Kidney tubule cell (primary cell): ENCODE results near the gene MCF2L.

Experiments used
- DNase-seq: peaks from one replicate; pipeline ENCODE4 v3.0.0-alpha.2; 2018; ENCODE audit warnings: low spot score

Gene MCF2L

DNA sequence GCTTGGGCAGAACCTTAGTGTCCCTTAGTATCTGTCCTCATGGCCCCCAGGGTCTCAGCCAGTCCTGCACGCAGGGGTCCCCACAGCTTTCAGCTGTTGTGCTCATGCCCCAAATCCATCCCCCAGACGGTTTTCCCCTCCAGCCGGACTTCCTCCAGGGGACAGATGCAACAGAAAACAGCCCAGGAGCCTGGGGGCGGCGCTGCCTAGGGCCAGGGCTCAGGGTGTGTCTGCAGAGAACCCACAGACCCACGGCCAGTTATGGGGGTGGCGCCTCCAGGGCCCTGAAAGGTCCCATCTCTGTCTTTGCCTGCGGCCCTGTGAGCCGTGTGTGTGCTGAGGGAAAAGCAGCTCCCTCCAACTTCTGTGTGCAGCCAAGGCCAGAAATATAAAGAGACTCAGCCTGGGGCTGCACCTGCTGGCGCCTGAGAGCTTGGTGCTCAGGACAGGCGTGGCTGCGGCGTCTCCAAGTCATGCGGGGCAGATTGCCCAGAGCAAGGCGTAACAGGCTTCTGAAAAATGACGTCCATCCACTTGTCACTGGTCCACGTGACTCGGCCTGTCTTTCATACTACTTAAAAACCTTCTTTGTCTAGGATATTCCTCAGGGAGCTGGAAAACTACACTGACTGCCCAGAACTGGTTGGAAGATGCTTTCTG lies 114.5 kb downstream of the MCF2L start:
- DNase-seq = no peak

DNA sequence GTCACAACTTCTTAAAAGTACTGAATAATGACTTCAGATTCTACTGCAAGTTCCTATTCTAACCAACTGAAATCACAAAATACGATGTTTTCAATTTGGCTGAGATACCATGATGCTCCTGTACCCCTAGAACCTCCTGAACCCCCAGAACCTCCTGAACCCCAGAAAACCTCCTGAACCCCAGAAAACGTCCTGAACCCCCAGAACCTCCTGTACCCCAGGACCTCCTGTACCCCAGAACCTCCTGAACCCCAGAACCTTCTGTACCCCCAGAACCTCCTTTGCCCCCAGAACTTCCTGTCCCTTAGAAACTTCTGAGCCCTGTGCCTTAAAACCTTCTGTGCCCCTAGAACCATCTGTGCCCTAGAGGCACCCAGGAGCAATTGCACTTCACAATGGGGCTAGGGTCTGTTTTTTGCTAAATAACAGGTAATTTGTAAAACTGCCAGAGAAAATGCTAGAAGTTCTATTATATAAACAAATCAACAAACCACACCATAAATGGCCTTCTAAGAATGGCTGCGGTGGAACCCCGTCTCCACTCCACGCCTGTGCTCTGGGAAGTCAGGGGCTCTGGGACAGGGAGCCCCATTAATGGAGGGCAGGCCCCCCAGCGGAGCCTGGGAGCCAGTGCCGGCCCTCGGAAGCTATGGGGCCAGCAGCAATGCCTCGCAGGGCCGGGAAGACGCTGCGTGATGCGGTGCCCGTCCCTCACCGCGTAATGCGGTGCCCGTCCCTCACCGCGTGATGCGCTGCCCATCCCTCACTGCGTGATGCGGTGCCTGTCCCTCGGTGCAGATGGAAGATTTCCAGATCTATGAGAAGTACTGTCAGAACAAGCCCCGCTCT lies 115.3 kb downstream of the MCF2L start:
- no peak for DNase-seq

DNA sequence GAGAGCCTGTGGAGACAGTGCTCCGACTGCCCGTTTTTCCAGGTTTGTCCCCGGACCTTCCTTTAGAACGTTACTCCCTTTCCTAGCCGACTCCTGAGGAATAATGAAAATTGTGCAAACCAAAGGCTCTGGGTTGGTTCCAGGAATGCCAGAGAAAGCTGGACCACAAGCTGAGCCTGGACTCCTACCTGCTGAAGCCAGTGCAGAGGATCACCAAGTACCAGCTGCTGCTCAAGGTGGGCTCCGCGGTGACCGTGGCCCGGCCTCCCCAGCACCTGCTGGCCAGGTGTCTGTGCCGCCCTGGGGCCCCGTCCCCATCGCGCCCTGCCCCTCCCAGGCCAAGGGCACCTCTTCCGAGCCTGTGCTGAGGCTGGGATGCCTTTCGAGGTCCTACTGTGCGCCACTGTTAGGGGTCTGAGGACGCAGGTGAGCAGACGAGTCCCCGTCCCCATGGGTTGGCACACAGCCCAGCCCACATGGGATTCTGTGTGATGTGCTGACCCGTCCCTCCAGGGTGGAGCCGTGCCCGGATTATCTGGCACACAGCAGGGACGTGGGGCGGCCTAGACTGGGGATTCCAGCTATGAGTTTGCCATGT lies 116.0 kb downstream of the MCF2L start:
- no peak for DNase-seq

DNA sequence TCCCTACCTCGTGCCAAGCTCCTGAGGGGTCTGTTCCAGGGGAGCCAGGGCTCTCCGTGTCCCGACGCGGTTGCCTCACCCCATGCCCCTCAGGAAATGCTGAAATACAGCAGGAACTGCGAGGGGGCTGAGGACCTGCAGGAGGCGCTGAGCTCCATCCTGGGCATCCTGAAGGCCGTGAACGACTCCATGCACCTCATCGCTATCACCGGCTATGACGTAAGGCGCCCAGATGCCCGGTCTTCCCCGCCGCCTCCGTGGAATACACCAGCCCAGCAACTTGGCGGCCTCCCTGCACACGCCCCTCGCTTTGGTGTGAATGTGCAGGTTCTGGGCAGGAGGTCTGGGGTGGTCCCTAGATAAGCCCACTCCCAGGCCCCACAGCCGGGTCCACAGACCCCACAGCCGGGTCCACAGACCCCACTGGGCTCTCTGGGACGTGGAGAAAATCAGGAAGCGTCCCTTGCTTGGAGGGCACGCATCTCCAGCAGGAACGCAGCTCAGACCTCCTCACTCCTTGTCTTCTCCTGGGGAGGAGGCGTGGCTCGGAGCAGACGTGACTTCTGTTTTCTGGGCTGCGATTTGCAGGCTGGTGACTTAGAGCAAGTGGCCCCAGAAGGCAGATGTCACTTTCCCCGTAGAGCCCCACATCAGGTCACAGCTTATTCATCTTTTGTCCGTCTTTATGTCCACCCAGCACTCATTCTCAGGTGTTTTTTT lies 117.2 kb downstream of the MCF2L start:
- no peak for DNase-seq

DNA sequence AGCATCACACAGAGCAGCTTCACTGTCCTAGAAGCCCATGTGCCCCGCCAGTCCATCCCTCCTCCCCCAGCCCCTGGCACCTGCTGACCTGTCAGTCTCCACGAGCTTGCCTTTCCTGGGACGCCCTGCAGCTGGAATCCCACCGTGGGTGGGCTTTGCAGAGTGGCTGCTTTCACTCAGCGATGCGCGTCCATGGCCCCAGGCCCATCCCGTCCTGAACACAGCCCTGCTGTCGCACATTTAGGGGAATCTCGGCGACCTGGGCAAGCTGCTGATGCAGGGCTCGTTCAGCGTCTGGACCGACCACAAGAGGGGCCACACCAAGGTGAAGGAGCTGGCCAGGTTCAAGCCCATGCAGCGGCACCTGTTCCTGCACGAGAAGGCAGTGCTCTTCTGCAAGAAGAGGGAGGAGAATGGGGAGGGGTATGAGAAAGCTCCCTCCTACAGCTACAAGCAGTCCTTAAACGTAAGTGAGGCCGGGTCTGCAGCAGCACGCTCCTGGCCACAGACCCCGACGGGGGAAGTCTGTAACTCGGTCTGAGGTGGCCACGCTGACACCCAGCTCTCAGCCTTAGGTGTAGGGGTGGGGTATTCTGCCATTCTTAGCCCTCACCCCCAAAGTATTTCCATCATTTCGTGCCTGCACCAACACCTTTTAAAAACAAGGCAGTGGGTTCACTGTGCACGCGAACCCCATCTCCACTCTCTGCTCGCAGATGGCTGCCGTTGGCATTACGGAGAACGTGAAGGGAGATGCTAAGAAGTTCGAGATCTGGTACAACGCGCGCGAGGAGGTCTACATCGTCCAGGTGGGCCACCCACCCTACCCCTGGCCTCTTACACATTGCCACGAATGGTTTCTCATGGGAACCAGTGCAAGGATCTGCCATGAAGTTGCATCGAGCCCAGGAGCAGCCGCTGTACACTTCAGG lies 118.2 kb downstream of the MCF2L start:
- no peak for DNase-seq

DNA sequence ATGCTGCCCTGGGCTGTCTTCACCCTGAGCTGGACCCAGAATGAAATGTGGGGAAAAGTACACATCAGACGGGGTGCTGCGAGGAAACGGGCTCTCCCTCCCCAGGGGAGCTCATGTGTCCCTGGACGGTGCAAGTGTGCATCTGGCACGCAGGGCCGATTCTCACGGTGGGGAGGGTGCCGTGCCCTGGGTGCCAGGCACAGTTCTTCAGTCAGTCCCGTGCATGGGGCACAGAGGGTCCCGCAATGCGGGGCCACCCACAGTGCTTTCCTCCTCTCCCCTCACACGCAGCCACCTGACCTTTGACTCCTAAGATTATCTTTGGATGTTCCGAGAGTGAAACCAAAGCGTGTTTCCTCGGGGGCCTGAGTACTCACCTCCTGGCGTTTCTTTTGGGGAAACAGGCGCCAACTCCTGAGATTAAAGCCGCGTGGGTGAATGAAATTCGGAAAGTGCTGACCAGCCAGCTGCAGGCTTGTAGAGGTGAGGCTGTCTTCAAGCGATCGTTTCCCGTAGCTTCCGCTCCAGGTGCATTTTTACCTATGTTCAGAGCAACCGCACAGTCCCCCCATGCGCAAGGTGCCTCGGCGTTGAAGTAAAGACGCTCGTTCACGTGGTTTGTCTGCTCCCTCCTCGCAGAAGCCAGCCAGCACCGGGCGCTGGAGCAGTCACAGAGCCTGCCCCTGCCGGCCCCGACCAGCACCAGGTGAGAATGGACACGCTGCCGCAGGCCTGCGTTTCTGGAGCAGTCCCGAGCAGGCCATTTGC lies 119.1 kb downstream of the MCF2L start:
- DNase-seq = no peak

DNA sequence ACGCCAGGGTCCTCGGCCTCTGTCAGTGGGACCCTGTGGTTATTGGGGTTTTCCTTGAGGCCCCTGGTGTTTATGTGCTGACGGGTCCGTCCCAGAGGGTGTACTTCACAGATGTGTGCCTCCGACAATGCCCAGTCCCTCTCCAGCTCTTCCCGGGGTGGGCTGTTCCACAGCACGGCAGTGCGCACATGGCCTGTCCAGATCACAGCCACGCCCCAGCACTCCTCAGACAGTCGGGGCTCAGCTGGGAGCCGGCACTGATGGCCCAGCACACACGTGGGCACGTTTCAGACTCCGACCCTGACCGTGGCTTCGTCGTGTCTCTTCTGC lies 119.6 kb downstream of the MCF2L start:
- no peak for DNase-seq

DNA sequence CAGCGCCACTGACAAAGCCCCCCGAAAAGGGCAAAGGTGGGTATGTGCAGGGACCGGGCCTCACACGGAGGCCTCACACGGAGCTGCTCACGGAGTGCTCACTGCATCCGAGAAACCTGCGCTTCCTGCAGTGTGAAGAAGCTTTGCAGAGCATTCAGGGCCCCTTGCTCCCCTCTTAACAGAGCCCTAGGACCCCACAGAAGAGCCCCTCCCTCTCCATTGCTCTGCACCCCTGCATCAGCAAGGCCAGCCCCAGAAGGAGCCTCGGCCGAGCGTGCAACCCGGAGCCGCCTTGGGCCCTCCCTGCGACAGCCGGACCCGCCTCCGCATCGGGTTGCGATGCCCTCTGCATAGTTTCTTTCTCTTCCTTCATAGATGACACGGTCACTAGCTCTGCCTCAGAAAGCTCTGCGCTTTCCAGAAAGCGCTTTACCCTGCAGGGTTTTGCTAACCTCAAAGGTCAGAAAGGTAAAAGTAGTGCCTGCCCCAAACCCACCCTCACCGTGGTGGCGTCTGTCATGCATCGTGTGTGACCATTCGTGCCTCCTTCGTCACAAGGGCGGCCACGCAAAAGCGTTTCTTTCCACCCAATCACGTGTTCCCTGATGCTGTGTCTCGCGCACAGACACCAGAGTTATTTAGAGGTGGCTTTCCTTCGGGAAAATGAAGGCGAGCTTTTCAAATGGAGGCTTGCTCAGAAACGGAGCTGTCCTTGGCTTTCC lies 120.8 kb downstream of the MCF2L start:
- DNase-seq = no peak

DNA sequence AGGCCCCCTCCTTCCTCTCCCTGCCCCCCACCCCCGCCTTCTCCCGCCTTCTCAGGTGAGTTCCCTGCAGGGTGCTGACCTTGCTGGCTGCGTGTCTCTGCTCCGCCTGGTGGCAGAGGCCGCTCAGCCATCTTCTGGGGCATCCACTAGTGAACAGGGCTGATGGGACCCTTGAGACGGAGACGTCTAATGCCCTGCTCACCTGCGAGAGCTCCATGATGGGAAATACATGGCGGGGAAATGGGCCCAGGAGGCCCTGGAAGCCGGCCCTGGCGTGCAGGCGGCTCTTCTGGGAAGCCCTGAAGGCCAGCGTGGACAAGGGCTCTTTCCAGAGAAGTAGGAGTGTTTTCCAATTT lies 121.4 kb downstream of the MCF2L start:
- no peak for DNase-seq

DNA sequence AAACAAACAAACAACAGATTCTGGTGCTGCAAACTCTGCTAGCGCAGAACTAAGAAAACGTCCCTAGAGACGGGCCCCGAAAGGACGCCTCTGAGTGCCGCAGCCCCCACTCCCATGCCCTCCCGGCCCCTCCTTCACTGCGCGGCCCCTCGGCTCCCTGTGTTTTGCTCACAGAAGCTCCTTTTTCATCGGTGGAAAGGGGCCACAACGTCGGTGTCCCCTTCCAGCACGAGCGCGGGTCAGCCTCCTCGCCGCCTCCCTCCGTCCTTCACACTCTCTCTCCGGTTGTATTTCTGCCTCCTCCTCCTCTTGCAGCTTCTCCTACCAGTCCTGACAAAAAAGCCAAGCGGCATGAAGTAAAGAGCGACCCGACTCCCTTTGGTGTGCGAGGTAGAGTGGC lies 121.8 kb downstream of the MCF2L start:
- DNase-seq = no peak

DNA sequence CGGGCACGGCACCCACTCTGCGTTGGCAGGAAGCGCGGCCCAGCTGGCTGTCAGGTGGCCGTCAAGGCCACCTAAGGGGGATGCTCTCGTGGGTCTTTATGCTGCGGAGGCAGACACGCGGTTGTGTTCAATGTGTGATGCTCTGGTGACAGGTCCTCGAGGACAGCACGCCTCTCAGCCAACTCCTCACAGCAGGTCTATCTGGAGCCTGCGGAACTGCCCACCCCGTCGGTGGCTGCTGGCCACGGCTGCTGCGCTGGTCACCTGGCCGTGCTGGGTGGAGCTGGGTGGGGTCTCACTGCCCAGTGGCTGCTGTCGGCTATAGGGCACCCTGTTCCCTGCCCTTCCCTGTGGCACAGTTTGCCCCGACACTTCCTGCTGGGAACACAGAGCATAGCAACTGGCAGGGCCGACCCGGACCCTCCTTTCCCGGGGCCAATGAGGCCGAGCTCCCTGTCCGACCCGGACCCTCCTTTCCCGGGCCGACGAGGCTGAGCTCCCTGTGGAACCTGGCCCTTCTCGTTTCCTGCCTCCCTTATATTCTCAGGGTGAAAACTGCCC lies 122.3 kb downstream of the MCF2L start:
- no peak for DNase-seq

DNA sequence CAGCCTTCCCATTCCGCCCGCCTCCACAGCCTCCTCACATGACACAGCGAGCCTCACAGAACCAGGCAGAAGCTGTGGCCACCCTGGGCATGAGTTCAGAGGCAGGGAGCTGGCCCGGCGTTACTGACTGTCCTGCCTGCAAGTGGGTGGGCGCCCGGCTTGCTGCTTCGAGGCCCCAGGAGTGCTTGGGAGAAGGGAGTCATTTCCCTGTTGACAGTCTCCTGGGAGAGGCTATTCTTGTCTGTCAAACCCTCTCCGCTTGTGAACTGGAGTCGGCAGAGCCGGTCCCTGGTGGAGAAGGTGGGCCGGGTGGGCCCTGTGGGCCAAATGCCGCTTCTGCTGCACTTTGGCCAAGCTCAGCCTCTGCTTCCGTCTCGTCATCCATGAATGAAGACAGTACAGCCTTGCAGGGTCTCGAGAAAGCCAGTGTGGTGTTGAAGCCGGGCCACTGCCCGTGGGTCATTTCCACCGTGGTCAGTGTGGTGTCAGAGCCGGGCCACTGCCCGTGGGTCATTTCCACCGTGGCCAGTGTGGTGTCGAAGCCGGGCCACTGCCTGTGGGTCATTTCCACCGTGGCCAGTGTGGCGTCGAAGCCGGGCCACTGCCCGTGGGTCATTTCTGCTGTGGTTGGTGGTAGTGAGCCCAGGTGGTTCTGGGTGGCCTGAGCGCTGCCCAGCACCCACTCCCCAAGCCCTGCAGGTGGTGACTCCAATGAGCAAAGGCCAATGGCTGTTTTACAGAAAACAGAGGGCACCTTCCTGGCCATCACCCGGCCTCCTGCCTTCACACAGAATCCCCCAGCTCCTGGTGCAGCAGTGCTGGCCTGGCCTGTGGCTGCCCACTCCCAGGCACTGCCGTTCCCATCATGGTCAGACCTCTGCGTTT lies 123.1 kb downstream of the MCF2L start:
- no peak for DNase-seq

DNA sequence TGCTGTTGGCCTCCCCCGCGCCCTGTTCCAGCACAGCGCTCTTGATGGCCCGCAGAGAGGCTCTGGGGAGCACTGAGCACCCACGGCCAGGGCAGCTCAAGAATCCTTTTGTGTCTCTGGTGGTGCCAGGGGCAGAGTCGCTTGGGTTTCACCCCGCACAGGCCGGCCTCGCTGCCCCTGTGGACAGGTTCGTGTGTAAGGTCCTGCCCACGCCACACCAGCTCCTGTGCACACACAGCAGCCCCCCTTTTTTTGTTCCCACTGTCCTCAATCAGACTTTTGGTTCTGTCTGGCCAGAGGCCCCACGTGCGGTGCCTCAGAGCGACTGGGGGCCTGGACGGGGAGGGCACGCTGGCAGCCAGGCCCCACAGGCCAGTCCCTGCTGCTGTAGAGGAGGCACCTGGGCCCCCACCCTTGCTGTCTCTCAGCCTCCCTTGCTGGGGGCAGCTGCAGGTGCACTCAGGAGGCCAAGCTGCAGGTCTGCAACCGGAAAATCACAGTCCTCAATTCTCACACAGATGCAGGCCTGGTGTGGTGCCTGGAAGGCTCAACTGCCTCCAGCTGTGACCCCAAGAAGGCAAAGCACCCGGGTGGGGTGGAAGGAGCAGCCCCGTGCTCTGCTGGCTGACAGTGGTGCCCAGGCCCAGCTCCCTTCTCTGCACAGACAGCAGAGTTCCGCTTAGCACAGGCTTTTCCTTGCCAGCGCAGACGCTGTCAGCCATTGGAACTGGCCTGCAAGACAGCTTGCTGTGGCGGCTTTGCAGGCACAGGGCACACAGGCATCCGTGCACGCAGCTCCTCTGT lies 124.0 kb downstream of the MCF2L start:
- no peak for DNase-seq

DNA sequence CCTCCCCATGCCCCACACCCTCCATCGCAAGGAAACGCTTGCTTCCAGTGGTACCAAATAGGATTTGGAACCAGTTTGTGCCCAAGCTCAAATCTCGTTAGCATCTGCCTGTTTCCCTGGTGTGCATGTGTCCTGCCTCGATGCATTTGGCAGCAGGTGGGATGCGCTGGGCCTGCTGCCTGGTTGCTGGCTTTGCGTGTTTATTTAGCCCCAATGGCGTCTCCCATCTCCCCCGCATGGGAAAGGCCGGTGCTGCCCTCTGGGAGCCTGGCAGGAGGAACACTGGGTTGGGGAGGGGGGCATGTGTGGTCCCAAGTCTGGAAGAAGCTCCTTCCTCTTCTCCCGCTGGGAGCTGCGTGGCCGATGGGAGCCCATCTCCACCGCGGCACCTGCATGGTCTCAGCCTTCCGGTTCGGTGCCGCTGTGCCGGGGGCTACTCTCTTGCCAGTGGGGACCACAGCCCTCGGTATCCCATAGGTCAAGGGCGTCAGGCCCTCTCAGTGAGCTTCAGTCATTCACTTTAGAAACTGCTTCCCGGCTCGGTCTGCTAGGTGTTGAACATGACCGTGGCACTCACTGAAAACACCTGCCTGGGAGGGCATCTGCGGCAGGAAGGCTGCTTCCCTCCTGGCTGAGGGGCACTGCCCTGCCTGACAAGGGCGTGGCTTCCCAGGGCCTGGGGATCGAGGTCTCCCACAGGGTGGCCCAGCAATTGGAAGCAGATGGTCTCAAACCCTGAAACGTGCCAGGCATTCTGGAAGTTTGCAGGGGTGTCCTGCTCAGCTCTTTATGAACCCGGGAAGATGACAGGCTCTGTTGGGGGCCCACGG lies 124.8 kb downstream of the MCF2L start:
- DNase-seq = no peak

DNA sequence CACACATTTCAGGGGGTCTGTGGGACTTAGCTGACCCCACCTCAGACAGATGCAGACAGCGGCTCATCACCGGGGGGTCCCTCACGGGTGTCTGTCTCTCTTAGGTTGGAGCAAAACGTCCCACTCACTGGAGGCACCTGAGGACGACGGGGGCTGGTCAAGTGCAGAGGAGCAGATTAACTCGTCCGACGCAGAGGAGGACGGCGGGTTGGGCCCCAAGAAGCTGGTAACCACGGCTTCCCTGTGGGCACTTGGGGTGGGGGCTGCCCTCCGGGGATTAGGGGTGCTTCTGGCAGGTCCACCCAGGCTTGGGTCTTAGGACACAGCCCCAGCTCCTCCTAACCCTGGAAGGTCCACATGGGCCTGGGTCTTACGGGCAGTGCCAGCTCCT lies 125.4 kb downstream of the MCF2L start:
- DNase-seq = no peak

DNA sequence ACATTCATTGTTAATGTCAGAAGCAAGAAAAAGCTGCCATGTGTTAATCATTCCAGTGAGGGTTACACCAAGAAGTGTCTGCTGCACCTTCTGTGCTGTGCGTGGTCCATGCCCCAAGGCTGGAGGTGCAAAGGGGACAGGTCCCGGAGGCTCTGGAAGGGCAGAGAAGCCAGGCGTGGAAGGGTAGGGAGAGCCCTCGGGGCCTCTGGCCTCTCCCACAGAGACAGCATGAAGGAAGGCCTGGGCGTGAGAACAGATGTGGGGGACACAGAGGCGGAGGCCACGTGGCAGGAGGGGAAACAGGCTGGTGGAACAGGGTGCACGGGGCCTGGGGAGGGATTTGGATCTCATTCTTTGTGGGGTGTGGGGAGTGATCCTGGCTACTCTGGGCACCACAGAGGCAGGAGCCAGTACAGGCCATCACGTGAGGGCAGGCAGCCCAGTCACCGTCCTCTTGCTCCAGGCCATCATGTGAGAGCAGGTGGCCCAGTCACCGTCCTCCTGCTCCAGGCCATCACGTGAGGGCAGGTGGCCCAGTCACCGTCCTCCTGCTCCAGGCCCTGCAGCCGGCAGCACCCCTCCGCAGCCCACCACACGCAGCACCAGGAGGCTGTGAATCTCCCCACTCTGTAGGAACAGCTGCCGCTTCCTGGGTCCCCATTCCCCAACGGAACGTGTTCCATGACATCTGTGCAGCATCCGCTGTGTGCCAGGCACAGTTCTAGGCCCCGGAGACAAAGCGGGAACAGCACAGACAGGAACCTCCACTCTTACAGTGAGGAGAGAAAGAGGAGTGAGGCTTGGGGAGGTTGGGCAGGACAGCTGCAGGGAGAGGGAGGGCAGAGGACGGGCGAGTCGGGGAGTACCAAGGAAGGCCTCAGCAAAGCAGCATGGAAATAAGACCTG lies 126.4 kb downstream of the MCF2L start:
- DNase-seq = no peak
